ENCODE data around the gene SRRM5.

DNA sequence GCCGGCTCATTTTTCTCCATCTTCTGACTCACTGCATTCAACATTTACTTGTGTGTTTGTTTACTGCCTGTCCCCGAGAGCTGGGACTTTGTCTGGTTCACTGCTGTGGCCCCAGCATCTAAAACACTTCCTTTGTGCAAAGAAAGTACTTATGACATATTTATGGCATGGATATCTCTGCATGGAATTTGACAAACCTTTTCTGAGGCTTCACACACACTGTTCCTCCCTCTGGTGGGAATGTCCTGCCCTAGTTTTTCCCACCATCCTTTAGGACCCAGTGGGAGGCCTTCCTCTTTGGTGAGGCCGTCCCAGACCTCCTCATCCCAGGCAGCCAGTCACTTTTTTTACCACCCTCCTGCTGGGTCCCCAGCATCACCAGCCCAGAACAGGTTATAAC lies 1.4 kb upstream of the SRRM5 start:
- TF ChIP-seq POLR2AphosphoS5 (IDR thresholded peaks at IDR 0.05) (no peak), CTCF (IDR thresholded peaks at IDR 0.05) (no peak), EP300 (IDR thresholded peaks at IDR 0.05) (no peak)

All from esophagus muscularis mucosa (tissue), 4 donors.